Activated CD4-positive, alpha-beta memory T cell treated with anti-CD3 and anti-CD28 coated beads for 36 hours (primary cell): ENCODE data around the gene SNORC. TPM values are rescaled to one million over a fixed set of nuclear protein-coding genes. Genes with fewer than 3 reads are reported as not detected.
A peak's percentile ranks its signal among the peaks of the same experiment; 100 is the strongest.

Experiments
- CTCF ChIA-PET: fragments of 350-600 bp; sonication (Branson Sonifier 250); formaldehyde crosslinking; loops from one replicate; lab custom pipeline; 2021; ENCODE audit warnings: antibody characterized with exemption, inconsistent platforms; lab: Charles Lee
- POLR2A ChIA-PET: fragments of 350-600 bp; sonication (Branson Sonifier 250); formaldehyde crosslinking; loops from one replicate; lab custom pipeline; 2021; ENCODE audit warnings: antibody characterized with exemption; lab: Charles Lee
- DNase-seq: peaks from one replicate; pipeline ENCODE4 v3.0.0-alpha.2; 2020
- H3K27ac Mint-ChIP-seq: one replicate; pipeline ENCODE4 v1.8.0; 2021; ENCODE audit warnings: mixed read lengths
- H3K27me3 Mint-ChIP-seq: one replicate; pipeline ENCODE4 v1.8.0; 2021; ENCODE audit warnings: mixed read lengths
- H3K36me3 Mint-ChIP-seq: one replicate; pipeline ENCODE4 v1.8.0; 2021; ENCODE audit warnings: mixed read lengths
- H3K4me1 Mint-ChIP-seq: one replicate; pipeline ENCODE4 v1.8.0; 2021; ENCODE audit warnings: low read depth, mixed read lengths
- H3K4me3 Mint-ChIP-seq: one replicate; pipeline ENCODE4 v1.8.0; 2021; ENCODE audit warnings: mild to moderate bottlenecking, mixed read lengths
- H3K9me3 Mint-ChIP-seq: one replicate; pipeline ENCODE4 v1.8.0; 2021; ENCODE audit warnings: mixed read lengths
- intact Hi-C: fragments of 100-400 bp; cut with micrococcal nuclease; formaldehyde crosslinking; loops from one replicate; pipeline ENCODE4 v1.15.1; 2023
- total RNA-seq, 2 experiments: library from RNA; stranded (reverse); gene quantifications; one replicate each; pipeline ENCODE4 v1.2.3, GENCODE V29; 2021

SNORC gene
- total RNA-seq, 2 experiments from 2014 or later, result 0.85 to 1.7 TPM

DNA sequence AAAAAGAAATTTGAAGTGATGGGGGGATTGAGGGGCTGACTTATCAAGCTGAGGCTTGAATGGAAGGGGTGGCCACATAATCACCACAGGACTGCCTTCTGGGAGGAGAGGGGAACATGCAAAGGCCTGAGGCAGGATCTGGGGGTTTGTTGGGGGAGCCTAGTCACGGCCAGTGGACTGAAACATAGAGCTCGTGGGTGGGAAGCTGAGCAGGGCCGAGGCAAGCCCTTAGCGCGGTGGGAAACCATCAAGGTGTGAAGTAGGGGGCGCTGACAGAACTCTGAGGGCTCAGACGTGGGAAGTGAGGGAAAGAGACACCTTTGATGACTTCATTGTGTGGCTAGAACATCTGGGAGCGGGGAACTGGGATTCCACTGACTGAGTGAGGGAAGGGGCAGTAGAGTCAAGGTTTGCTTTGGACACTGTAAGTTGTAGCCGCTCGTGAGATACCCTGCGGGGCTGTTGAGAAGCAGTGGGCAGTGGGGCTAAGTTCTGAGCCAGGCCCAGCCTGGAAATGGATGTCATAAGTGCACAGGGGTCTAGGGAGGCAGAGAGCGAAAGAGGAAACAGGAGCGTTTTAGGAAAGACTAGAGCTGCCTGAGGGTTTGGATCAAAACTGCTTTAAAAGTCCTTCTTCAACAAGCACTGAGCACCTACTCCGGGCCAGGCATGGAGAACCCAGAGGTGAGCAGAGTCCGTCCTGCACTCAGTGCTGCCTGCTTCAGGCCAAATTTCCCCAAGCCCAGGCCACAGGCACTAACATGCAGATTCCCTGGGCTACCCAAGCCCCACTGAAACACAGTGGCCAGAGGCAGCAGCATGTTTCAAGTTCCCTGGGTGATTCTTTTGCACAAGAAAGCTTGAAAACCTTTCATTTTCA is 686 bp upstream of the SNORC start:
- Mint-ChIP-seq H3K36me3 (no peaks in the 10 kb centered on the region), H3K4me3 (no peak overlapping the region), H3K9me3 (no peaks in the 10 kb centered on the region), H3K27ac (no peak overlapping the region), H3K27me3 (peaks cover 5% of the 10 kb centered on the region), H3K4me1 (no peaks in the 10 kb centered on the region)
- DNase-seq, result peak; percentile 7
- intact Hi-C loops, result no loop called here
- ChIA-PET CTCF (interaction anchor here (1.1 kb wide), 1 partner anchor 185 kb away, joined by 3 read pairs; no protein-coding TSS in a partner anchor), POLR2A (no interaction called here)

DNA sequence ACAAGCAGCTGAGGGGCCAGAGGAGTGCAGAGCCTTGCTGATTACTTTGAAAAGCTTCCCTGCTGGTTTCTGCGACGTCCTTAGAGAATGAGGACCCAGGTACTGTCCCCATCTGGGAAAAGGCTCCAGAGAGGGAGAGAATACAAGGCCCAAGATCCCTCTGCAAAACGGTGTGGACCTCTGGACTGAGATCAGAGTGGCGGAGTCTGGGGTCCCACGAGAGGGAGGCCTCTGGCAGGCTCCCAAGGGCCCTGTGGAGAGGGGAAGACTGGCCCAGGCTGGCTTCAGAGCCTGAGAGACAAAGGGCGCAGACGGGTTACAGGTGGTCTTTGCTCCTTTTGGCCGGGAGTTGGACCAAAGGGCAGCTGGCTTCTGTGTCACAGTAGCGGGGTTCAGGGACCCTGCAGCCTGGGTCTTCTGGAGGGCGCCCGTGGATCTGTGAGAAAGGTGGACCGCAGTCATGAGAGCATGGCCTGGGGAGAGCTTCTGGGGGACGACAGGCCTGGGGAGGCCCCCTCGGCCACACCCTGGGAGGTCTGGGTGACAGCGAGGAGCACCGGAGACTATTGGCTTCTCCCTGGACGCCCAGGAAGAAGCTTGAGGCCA is 805 bp downstream of the SNORC start:
- Mint-ChIP-seq H3K27me3 (peaks cover 16% of the 10 kb centered on the region), H3K4me3 (no peak overlapping the region), H3K9me3 (no peaks in the 10 kb centered on the region), H3K36me3 (no peaks in the 10 kb centered on the region), H3K27ac (no peak overlapping the region), H3K4me1 (peaks cover 5% of the 10 kb centered on the region)
- ChIA-PET CTCF (interaction anchor here (1.0 kb wide), 1 partner anchor 153 kb away, joined by 5 read pairs; no protein-coding TSS in a partner anchor), POLR2A (no interaction called here)
- DNase-seq, result peak; percentile 5
- intact Hi-C loops, result no loop called here

DNA sequence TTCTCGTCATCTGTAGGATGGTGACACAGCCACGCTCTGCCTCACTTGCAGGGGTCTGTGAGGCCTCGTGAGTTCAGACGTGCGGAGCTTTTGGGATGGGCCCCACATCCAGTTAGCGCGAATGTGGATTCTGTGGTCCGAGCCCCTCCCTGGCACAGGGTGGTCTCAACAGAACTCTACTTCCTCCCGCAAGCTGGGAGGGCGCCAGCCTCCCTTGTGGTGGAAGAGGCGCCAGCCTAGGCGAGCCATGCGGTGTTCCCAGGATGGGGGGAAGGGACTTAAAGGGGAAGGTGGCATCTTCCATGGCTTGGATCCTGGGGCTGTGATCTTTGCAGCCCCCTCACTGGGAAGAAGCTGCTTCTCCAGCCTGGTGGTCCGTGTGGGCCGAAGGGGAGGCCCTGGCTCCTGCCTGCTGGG is 1.4 kb downstream of the SNORC start:
- no peak for DNase-seq
- Mint-ChIP-seq H3K4me3 (no peak overlapping the region), H3K27me3 (peaks cover 16% of the 10 kb centered on the region), H3K9me3 (no peaks in the 10 kb centered on the region), H3K27ac (no peak overlapping the region), H3K4me1 (peaks cover 5% of the 10 kb centered on the region), H3K36me3 (no peaks in the 10 kb centered on the region)
- intact Hi-C loops, result no loop called here
- CTCF ChIA-PET, result interaction anchor here (1.0 kb wide), 1 partner anchor 153 kb away, joined by 5 read pairs; no protein-coding TSS in a partner anchor
- POLR2A ChIA-PET, result no interaction called here

DNA sequence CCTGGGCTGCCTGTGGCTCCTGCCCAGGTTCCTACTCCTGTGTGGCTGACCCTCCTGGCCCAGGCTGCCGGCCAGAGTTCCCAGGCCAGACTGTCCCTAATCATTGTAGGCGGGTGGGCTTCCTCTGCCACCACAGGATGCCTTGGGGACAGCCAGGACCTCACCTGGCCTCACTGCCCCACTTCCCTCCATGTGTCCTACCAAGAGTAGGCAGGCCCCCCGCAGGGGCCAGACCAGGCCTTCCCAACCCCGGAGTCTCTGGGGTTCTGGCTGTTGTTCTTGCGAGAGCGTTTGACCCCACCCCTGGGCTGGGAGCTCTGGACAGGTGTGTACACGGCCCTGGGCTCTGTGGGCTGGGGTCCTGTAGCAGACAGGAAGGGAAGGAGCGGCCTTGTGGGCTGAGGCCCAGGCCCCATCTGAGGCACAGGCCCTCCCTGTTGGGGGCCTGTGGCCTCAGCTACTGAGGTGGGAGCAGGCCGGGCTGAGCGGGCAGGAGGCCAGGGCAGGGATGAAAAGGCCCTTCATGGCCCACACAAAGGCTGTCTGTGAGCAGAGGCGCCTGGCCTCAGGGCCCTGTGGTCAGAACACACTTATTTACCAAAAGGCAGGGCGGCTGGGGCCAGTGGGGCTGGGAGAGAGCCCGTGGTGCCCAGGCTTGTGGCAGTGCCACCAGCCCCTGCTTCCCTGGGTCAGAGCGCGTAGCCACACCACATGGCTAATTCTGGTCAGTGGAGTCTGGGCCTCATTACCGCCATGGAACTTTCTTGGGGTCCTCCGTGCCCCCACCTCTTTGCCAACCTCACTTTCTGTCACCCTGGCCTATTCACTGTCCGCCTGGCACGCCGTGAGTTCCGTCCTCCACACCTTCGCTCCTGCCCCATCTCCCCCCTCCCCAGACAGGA is 2.0 kb downstream of the SNORC start:
- no peak overlapping the region for H3K27ac Mint-ChIP-seq
- peak; percentile 6 for DNase-seq
- H3K9me3 Mint-ChIP-seq, result no peaks in the 10 kb centered on the region
- H3K27me3 Mint-ChIP-seq, result peaks cover 16% of the 10 kb centered on the region
- ChIA-PET CTCF (interaction anchor here (1.0 kb wide), 1 partner anchor 154 kb away, joined by 5 read pairs; no protein-coding TSS in a partner anchor), POLR2A (no interaction called here)
- no peaks in the 10 kb centered on the region for H3K36me3 Mint-ChIP-seq
- no peak overlapping the region for H3K4me3 Mint-ChIP-seq
- intact Hi-C loops, result no loop called here
- H3K4me1 Mint-ChIP-seq, result peaks cover 5% of the 10 kb centered on the region

DNA sequence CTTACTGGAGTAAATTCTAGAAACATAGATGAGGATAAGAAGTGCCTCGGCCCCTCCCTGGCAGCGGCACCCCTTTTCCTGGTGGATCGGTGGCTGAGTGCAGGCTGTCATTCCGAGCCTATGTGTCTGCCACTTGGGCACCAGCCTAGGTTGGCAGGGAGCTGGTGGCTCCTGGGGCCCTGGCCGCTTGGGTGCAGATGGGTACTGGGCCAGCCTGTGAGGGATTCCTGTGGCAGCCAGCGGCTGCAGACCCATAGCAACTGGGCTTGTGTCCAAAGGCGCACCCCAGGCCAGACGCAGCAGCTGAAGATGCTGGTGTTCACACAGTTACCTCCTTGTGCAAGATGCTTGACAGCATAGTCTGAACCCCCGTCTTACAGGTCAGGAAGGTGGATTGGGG is 2.8 kb downstream of the SNORC start:
- DNase-seq, result peak; percentile 2
- ChIA-PET CTCF (no interaction called here), POLR2A (no interaction called here)
- peaks cover 19% of the 10 kb centered on the region for H3K27me3 Mint-ChIP-seq
- no peak overlapping the region for H3K27ac Mint-ChIP-seq
- H3K9me3 Mint-ChIP-seq, result no peaks in the 10 kb centered on the region
- intact Hi-C loops, result no loop called here
- H3K4me1 Mint-ChIP-seq, result peaks cover 5% of the 10 kb centered on the region
- H3K4me3 Mint-ChIP-seq, result no peak overlapping the region
- H3K36me3 Mint-ChIP-seq, result no peaks in the 10 kb centered on the region

DNA sequence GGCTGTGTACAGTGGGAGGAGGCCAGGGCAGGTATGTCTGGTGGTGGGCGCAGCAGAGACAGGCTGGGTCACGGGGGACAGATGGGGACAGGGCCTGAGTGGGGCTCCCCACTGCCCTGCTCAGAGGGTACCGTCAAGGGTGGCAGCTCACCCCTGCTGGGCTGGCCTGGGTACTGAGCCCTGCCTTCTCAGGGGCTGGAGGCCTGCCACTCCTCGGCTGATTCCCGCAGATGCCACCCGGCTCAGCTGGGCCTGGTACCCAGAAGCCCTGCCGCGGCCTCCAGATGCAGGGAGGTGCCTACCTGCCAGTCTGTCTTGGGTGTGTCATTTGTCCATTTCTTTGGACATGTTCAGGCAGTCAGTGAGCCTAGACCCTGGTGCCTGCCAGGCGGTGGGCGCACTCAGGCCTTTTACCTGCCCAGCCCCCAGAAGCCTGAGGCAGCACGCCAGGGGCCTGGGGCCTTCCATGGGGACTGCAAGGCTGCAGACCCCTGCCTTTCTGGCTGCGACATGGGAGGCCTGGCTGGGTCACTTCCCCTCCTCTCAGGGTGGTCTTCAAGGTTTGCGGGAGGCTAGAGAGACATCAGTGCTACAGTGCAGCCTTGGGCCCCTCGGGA is 3.3 kb downstream of the SNORC start:
- ChIA-PET POLR2A (no interaction called here), CTCF (no interaction called here)
- no peak for DNase-seq
- intact Hi-C loops, result no loop called here
- Mint-ChIP-seq H3K4me3 (no peak overlapping the region), H3K36me3 (no peaks in the 10 kb centered on the region), H3K9me3 (no peaks in the 10 kb centered on the region), H3K4me1 (peaks cover 5% of the 10 kb centered on the region), H3K27me3 (peaks cover 19% of the 10 kb centered on the region), H3K27ac (no peak overlapping the region)

DNA sequence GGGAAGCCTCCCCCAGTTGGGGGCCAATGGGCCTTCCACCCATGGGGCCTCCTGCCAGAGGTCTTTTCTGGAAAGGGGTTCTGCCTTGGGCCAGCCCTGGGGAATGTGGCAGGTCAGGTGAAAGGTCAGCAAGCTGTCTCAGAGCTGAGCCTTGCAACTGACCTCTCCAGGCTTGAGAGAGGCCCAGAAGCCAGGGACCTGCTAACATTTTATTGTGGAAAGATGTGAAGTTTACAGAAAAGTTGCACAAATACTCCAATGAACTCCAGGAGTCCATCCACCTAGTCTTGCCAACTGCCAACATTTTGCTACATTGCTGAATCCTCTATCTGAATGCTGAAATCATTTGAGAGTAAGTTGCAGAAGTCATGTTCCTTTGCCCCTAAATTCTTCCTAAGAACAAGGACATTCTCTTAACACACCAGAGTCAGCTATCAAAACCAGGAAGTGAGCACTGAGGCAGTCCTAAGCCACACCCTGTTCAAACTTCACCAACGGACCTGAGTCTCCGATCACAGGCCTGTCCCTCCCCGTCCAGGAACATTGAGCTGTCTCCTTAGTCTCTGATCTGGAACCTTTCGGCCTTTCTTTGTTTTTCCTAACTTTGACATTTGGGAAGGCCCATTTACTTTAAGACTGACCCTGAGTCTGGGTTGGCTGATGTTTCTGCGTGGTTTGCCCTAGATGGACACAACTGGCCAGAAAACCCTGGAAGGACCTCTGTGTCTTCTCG is 4.0 kb downstream of the SNORC start:
- Mint-ChIP-seq H3K9me3 (no peaks in the 10 kb centered on the region), H3K4me3 (no peak overlapping the region), H3K27me3 (peaks cover 19% of the 10 kb centered on the region), H3K4me1 (peaks cover 5% of the 10 kb centered on the region), H3K36me3 (no peaks in the 10 kb centered on the region), H3K27ac (no peak overlapping the region)
- ChIA-PET CTCF (interaction anchor here (0.6 to 1.2 kb wide), 2 partner anchors 24 to 157 kb away, joined by 3 to 4 read pairs; no protein-coding TSS in a partner anchor), POLR2A (no interaction called here)
- DNase-seq, result no peak
- intact Hi-C loops, result no loop called here

DNA sequence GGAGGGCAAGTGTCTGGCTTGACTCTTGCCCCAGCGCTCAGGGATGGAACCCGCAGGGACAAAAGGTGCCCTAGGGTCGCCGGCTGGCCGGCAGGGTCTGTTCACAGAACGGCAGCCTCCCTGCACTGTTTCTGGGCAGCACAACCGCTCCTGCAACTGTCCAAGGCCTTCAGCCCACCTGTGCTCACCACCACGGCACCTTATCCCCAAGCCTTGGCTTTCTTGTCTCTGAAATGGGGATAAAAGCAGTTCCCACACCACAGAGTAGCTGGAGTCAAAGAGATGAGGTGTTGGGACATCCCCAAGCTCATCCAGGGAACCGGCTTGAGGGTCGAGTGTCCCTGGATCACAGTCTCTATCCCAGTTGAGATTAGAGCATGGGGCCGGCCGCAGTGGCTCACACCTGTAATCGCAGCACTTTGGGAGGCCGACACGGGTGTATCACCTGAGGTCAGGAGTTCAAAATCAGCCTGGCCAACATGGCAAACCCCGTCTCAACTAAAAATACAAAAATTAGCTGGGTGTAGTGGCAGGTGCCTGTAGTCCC is 4.7 kb downstream of the SNORC start:
- H3K4me3 Mint-ChIP-seq, result peak overlapping the region; percentile 12
- H3K4me1 Mint-ChIP-seq, result peaks cover 5% of the 10 kb centered on the region
- DNase-seq, result no peak
- no peaks in the 10 kb centered on the region for H3K36me3 Mint-ChIP-seq
- H3K27me3 Mint-ChIP-seq, result peaks cover 19% of the 10 kb centered on the region
- ChIA-PET CTCF (interaction anchor here (0.6 to 1.2 kb wide), 2 partner anchors 23 to 157 kb away, joined by 3 to 4 read pairs; no protein-coding TSS in a partner anchor), POLR2A (no interaction called here)
- H3K9me3 Mint-ChIP-seq, result no peaks in the 10 kb centered on the region
- intact Hi-C loops, result no loop called here
- no peak overlapping the region for H3K27ac Mint-ChIP-seq

DNA sequence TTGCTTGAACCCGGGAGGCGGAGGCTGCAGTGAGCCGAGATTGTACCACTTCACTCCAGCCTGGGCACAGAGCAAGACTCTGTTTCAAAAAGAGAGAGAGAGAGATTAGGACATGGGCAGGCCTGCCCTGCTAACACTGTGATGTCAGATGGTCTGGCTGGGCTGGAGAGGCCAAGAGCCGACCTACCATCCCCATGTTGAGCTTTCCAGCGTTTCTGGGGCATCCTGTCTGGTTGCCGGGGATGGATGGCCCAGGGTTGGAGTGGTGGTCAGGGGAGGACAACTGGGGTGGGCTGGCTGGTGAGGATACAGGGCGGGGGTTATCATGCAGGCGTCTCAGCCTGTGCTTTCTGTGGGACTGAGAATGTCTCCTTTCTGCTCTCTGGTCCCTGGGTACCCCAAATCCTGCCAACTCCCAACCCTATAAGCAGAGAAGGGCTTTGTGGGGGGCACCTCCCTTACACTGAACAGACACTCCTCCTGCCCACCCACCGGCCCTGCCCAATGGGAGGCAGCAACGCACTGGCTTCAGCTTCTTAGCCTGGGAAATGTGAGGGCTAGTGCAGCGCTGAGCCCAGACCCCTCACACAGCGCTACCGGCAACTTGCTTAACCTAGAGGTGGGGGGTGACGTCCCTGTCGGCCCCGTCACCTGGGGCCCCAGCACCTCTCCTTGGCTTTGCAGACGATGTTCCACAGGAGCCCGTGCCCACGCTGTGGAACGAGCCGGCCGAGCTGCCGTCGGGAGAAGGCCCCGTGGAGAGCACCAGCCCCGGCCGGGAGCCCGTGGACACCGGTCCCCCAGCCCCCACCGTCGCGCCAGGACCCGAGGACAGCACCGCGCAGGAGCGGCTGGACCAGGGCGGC is 5.4 kb downstream of the SNORC start:
- CTCF ChIA-PET, result interaction anchor here (1.0 kb wide), 1 partner anchor 185 kb away, joined by 4 read pairs; no protein-coding TSS in a partner anchor
- peak; percentile 25 for DNase-seq
- H3K27ac Mint-ChIP-seq, result no peak overlapping the region
- intact Hi-C loops, result no loop called here
- H3K27me3 Mint-ChIP-seq, result peaks cover 19% of the 10 kb centered on the region
- no peaks in the 10 kb centered on the region for H3K9me3 Mint-ChIP-seq
- H3K4me3 Mint-ChIP-seq, result peak overlapping the region; percentile 54
- H3K36me3 Mint-ChIP-seq, result no peaks in the 10 kb centered on the region
- H3K4me1 Mint-ChIP-seq, result peaks cover 5% of the 10 kb centered on the region
- POLR2A ChIA-PET, result no interaction called here
